HepG2 (cell line): ENCODE measurements around the gene AZU1. TPM values are rescaled to one million over a fixed set of nuclear protein-coding genes. Genes with fewer than 3 reads are reported as not detected.

Source experiments
- ATAC-seq: fragments of 200-7000 bp; cut with Tn5 transposase; 3 replicates; pipeline ENCODE4 v1.9.1; 2020; ENCODE audit warnings: mild to moderate bottlenecking, moderate library complexity
- BruUV-seq: library from RNA; stranded (reverse); fragments of 400-500 nt; replicated peaks from 2 replicates; lab custom pipeline; 2021; lab: Mats Ljungman, UMichigan
- CTCF ChIA-PET: fragments of 300-600 bp; formaldehyde crosslinking; extraction: SDS; loops from one replicate; lab custom pipeline; 2021; ENCODE audit warnings: low total read pairs, inconsistent platforms, low intra/inter-chr PET ratio; lab: Yijun Ruan, JAX
- POLR2A ChIA-PET: fragments of 350-600 bp; sonication (Branson Sonifier 250); formaldehyde crosslinking; loops from one replicate; lab custom pipeline; 2020; ENCODE audit warnings: antibody characterized with exemption, inconsistent platforms; lab: Yijun Ruan, JAX
- DNase-seq: peaks from one replicate; pipeline ENCODE4 v3.0.0-alpha.2; 2015; ENCODE audit warnings: low spot score
- FAIRE-seq: peaks from 3 replicates; lab custom pipeline; 2011; peaks lifted over from hg19 to GRCh38; lab: Jason Lieb, UNC
- H2AFZ ChIP-seq: one replicate; pipeline ENCODE4 v1.6.1; 2011; ENCODE audit warnings: low read length, inconsistent platforms
- H3K27ac ChIP-seq: fragments of 300-600 bp; 3 replicates; pipeline ENCODE4 v1.8.0; 2011; ENCODE audit warnings: mixed run types, mild to moderate bottlenecking, mixed read lengths, low read length, inconsistent platforms; ENCODE audit not compliant: insufficient read depth; ENCODE audit errors: extremely low read length
- H3K27me3 ChIP-seq, 2 experiments: fragments of 200-600 bp in 1 of 2; 2 replicates in 1 of 2; 3 replicates in 1 of 2; pipeline versions ENCODE4 v1.6.0 to v1.8.0; 2011; ENCODE audit warnings: low read length in 2 of 2, mild to moderate bottlenecking in 2 of 2, moderate library complexity in 2 of 2, inconsistent platforms in 1 of 2; ENCODE audit not compliant: insufficient read depth in 2 of 2, control insufficient read depth in 1 of 2
- H3K36me3 ChIP-seq, 2 experiments: fragments of 200-600 bp in 1 of 2; replicated peaks in 1 of 2; 2 replicates in 1 of 2; 3 replicates in 1 of 2; pipeline versions ENCODE4 v1.5.1 to v1.8.0; 2011; ENCODE audit warnings: low read length in 2 of 2, inconsistent platforms in 1 of 2; ENCODE audit not compliant: insufficient read depth in 2 of 2, control insufficient read depth in 1 of 2
- H3K4me1 ChIP-seq: 2 replicates; pipeline ENCODE4 v1.5.1; 2012; ENCODE audit warnings: low read length, inconsistent platforms; ENCODE audit not compliant: insufficient read depth
- H3K4me2 ChIP-seq: 2 replicates; pipeline ENCODE4 v1.6.0; 2011; ENCODE audit warnings: low read depth, low read length, inconsistent platforms
- H3K4me3 ChIP-seq, 3 experiments: fragments of 200-600 bp in 1 of 3; sonication (generic), shearing (Covaris generic) in 1 of 3; replicated peaks in 1 of 3; 2 replicates each; pipeline ENCODE4 v1.5.1; 2011 to 2016; ENCODE audit warnings: low read length in 3 of 3, inconsistent platforms in 2 of 3, low read depth in 2 of 3, mild to moderate bottlenecking in 2 of 3, control low read depth in 1 of 3, mixed read lengths in 1 of 3; ENCODE audit not compliant: insufficient read depth in 1 of 3
- H3K79me2 ChIP-seq: one replicate; pipeline ENCODE4 v1.6.1; 2011; ENCODE audit warnings: low read length, inconsistent platforms; ENCODE audit not compliant: insufficient read depth
- H3K9ac ChIP-seq: 2 replicates; pipeline ENCODE4 v1.6.0; 2011; ENCODE audit warnings: mild to moderate bottlenecking, low read depth, low read length, inconsistent platforms; ENCODE audit not compliant: insufficient read depth
- H3K9me3 ChIP-seq: 2 replicates; pipeline ENCODE4 v1.5.1; 2012; ENCODE audit warnings: mild to moderate bottlenecking, low read length
- H4K20me1 ChIP-seq: 2 replicates; pipeline ENCODE4 v1.6.0; 2011; ENCODE audit warnings: inconsistent platforms, mild to moderate bottlenecking, low read length, moderate library complexity; ENCODE audit not compliant: insufficient read depth
- AGO2 ChIP-seq: fragments of 200-400 bp; formaldehyde crosslinking; optimal IDR thresholded peaks from 2 replicates; pipeline ENCODE3; 2017; ENCODE audit warnings: mild to moderate bottlenecking, low read depth, low read length, moderate library complexity
- CCDC6 ChIP-seq: sonication (generic); formaldehyde crosslinking; IDR thresholded peaks from 2 replicates; pipeline ENCODE4 v1.8.1; 2022; ENCODE audit warnings: mild to moderate bottlenecking, missing genetic modification reagents, moderate library complexity
- HDAC1 ChIP-seq: sonication (generic); formaldehyde crosslinking; IDR thresholded peaks from 2 replicates; pipeline ENCODE4 v1.5.1; 2020; ENCODE audit warnings: mild to moderate bottlenecking, missing genetic modification reagents
- HNRNPLL ChIP-seq: fragments of 200-400 bp; formaldehyde crosslinking; IDR thresholded peaks from 2 replicates; pipeline ENCODE4 v1.6.1; 2017; ENCODE audit warnings: mild to moderate bottlenecking, low read depth, low read length; ENCODE audit not compliant: poor library complexity, severe bottlenecking
- KMT2A ChIP-seq: sonication (generic); formaldehyde crosslinking; IDR thresholded peaks from 2 replicates; pipeline ENCODE4 v1.4.0; 2020; ENCODE audit warnings: missing genetic modification reagents
- MXI1 ChIP-seq: IDR thresholded peaks from 3 replicates; pipeline ENCODE4 v1.6.1; 2012; ENCODE audit warnings: low read depth, low read length, inconsistent platforms, borderline replicate concordance
- POLR2G ChIP-seq: fragments of 200-400 bp; formaldehyde crosslinking; IDR thresholded peaks from 2 replicates; pipeline ENCODE4 v1.6.1; 2018; ENCODE audit warnings: mild to moderate bottlenecking, low read depth, low read length, moderate library complexity
- TMF1 ChIP-seq: sonication (generic); formaldehyde crosslinking; IDR thresholded peaks from 2 replicates; pipeline ENCODE4 v1.8.1; 2022; ENCODE audit warnings: low read depth, missing genetic modification reagents
- ZFX ChIP-seq: sonication (generic); formaldehyde crosslinking; IDR thresholded peaks from 2 replicates; pipeline ENCODE4 v1.4.0; 2020; ENCODE audit warnings: mild to moderate bottlenecking, low read depth, missing genetic modification reagents, moderate library complexity
- ZNF552 ChIP-seq: sonication (generic); formaldehyde crosslinking; IDR thresholded peaks from 2 replicates; pipeline ENCODE4 v1.9.0; 2022; ENCODE audit warnings: missing genetic modification reagents, mild to moderate bottlenecking, borderline replicate concordance
- ZNF598 ChIP-seq: sonication (generic); formaldehyde crosslinking; IDR thresholded peaks from 2 replicates; pipeline ENCODE4 v1.5.1; 2020; ENCODE audit warnings: mild to moderate bottlenecking, missing genetic modification reagents, borderline replicate concordance
- ZNF724P ChIP-seq: sonication (generic); formaldehyde crosslinking; IDR thresholded peaks from 2 replicates; pipeline ENCODE4 v1.8.0; 2022; ENCODE audit warnings: missing genetic modification reagents, borderline replicate concordance
- ZNF777 ChIP-seq: sonication (generic); formaldehyde crosslinking; IDR thresholded peaks from 2 replicates; pipeline ENCODE4 v1.4.0; 2020; ENCODE audit warnings: missing genetic modification reagents
- WGBS: methylation state at CpG from one replicate; pipeline ENCODE4 v1.1.6; 2017; ENCODE audit warnings: low lambda C conversion rate; 5-methylcytosine and 5-hydroxymethylcytosine counted together
- in situ Hi-C: cut with HindIII; loops from 2 replicates; pipeline ENCODE4 v1.10.0; 2017; ENCODE audit warnings: low pct_unique_long_range_greater_than_20kb; ENCODE audit not compliant: extremely low pct_ligation_motif_present
- intact Hi-C: fragments of 100-400 bp; cut with micrococcal nuclease; formaldehyde crosslinking; loops from one replicate; pipeline ENCODE4 v1.10.0; 2022; ENCODE audit not compliant: unreplicated experiment
- polyA plus RNA-seq, 8 experiments: library from polyadenylated mRNA; depleted of rRNA in 3 of 8; stranded (reverse) in 7 of 8; unstranded in 1 of 8; fragments of >200 nt; fragmentation: Illumina TruSeq in 4 of 8; extraction: Trizol in 4 of 8; gene quantifications; 2 replicates each; pipeline versions ENCODE4 v1.2.1 to v1.2.3, GENCODE V29; 2011 to 2016; ENCODE audit warnings: low read depth in 4 of 8, missing spikeins in 1 of 8, mixed read lengths in 1 of 8; ENCODE audit not compliant: insufficient read depth in 1 of 8
- total RNA-seq, 5 experiments: library from RNA; depleted of rRNA; stranded (reverse); fragments of >200 nt; fragmentation: Illumina TruSeq; extraction: Trizol; gene quantifications; 2 replicates each; pipeline ENCODE4 v1.2.3, GENCODE V29; 2016; ENCODE audit warnings: low read depth in 1 of 5
- TF ChIP-seq, protein P1 (sequence below): sonication (generic); formaldehyde crosslinking; IDR thresholded peaks from 2 replicates; pipeline ENCODE4 v1.4.0; 2020; ENCODE audit warnings: missing genetic modification reagents
- TF ChIP-seq, protein P2 (sequence below): sonication (generic); formaldehyde crosslinking; conservative IDR thresholded peaks from 2 replicates; pipeline ENCODE4 v1.4.0; 2020; ENCODE audit warnings: missing genetic modification reagents
- TF ChIP-seq, protein P3 (sequence below): sonication (generic); formaldehyde crosslinking; IDR thresholded peaks from 2 replicates; pipeline ENCODE4 v1.4.0; 2020; ENCODE audit warnings: missing genetic modification reagents
- TF ChIP-seq, protein P4 (sequence below): IDR thresholded peaks from 2 replicates; pipeline ENCODE4 v1.6.1; 2012; ENCODE audit warnings: inconsistent platforms

Gene AZU1
- total and polyA plus RNA-seq, 2 of the 13 experiments (the other 11 are each of a cell fraction or from before 2014, with no cell fraction given) = not detected

DNA sequence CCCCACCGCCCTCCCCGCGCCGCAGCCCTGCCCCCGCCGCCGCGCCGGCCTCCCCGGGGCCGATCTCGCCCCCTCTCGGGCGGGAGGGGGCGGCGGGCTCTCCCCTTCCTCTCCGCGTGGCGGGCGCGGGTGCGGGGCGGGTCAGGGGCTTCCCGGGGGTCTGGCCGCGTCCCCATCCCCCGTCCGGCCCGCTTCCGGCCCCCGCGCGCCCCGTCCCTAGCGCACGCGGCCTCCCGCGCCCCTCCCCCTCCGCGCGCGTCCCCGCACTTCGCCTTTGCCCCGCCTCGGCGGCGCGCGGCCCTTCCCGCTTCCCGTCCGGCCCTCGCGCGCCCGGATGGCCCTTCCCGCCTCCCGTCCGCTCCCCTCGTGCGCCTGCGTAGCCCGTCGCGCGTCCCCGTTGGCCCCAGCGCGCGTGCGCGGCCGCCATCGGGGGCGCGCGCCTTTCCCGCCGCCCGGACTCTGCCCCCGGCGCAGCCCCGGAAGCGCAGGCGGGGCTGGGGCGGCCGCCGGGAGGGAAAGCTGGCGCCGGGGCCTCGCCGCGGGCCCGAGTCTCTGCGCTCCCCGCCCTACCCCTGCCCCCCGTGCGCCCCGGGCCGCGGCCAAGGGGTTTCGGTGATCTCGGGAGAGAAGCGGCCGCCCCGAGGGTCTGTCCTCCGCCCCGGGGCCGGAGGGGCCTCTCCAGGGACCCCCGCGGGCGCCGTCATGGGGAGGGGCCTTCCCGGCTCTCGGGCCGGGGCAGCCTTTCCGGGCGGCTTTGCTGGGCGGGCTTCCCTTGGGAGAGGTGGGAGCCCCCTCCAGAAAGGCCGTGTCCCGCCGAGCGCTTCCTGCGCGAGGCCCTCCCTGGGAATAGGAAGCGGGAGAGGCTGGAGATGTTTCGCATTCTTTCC is 29.9 kb upstream of the AZU1 start:
- WGBS = 3% methylated on average over 26 of the region's 129 CpGs
- FAIRE-seq = no peak
- H3K27me3 ChIP-seq = no peaks in the 10 kb centered on the region; a peak in 1 of 5 replicates
- peak; percentile 78 for DNase-seq
- ChIA-PET CTCF (no interaction called here), POLR2A (interaction anchor here (0.7 to 2.6 kb wide), 12 partner anchors 9 to 228 kb away, joined by 3 to 16 read pairs (median 6); partner anchors contain the start of genes CNN2 and WDR18)
- peaks cover 47% of the 10 kb centered on the region for H4K20me1 ChIP-seq
- peak overlapping the region; percentile 99 for H3K9ac ChIP-seq
- H2AFZ ChIP-seq = no peak overlapping the region
- peaks cover 13 to 27% of the 10 kb centered on the region in 2 experiments; a peak in 4 of 5 replicates for H3K36me3 ChIP-seq
- peak overlapping the region; percentile 97 for H3K27ac ChIP-seq
- H3K4me2 ChIP-seq = peak overlapping the region; percentile 89
- in situ Hi-C loops = no loop called here
- BruUV-seq = no TSS peak
- ATAC-seq = peak; percentile 10; the same call in 2 of the 3 replicates
- no peaks in the 10 kb centered on the region for H3K9me3 ChIP-seq
- peaks cover 68% of the 10 kb centered on the region for H3K4me1 ChIP-seq
- H3K4me3 ChIP-seq = peak overlapping the region; percentile 85 to 96 (median 96)
- H3K79me2 ChIP-seq = peaks cover 49% of the 10 kb centered on the region
- intact Hi-C loops = loop anchor here (2.0 kb wide), 1 partner anchor 27 kb away; no protein-coding TSS in a partner anchor
- TF ChIP-seq, protein P1, sequence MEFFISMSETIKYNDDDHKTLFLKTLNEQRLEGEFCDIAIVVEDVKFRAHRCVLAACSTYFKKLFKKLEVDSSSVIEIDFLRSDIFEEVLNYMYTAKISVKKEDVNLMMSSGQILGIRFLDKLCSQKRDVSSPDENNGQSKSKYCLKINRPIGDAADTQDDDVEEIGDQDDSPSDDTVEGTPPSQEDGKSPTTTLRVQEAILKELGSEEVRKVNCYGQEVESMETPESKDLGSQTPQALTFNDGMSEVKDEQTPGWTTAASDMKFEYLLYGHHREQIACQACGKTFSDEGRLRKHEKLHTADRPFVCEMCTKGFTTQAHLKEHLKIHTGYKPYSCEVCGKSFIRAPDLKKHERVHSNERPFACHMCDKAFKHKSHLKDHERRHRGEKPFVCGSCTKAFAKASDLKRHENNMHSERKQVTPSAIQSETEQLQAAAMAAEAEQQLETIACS (CRISPR knock-in tag) = peak; percentile 93
- TF ChIP-seq, protein P2, sequence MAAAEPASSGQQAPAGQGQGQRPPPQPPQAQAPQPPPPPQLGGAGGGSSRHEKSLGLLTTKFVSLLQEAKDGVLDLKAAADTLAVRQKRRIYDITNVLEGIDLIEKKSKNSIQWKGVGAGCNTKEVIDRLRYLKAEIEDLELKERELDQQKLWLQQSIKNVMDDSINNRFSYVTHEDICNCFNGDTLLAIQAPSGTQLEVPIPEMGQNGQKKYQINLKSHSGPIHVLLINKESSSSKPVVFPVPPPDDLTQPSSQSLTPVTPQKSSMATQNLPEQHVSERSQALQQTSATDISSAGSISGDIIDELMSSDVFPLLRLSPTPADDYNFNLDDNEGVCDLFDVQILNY = peak; percentile 87
- peak; percentile 22; the same call in 1 of the 2 replicates for TF ChIP-seq POLR2G
- no peak for TF ChIP-seq ZNF724P (CRISPR knock-in tag)
- TF ChIP-seq CCDC6 = peak; percentile 76
- TF ChIP-seq HDAC1 (CRISPR knock-in tag) = 0 out of 2 replicates have a peak, but pooled peaks have one; percentile 26
- TF ChIP-seq, protein P3, sequence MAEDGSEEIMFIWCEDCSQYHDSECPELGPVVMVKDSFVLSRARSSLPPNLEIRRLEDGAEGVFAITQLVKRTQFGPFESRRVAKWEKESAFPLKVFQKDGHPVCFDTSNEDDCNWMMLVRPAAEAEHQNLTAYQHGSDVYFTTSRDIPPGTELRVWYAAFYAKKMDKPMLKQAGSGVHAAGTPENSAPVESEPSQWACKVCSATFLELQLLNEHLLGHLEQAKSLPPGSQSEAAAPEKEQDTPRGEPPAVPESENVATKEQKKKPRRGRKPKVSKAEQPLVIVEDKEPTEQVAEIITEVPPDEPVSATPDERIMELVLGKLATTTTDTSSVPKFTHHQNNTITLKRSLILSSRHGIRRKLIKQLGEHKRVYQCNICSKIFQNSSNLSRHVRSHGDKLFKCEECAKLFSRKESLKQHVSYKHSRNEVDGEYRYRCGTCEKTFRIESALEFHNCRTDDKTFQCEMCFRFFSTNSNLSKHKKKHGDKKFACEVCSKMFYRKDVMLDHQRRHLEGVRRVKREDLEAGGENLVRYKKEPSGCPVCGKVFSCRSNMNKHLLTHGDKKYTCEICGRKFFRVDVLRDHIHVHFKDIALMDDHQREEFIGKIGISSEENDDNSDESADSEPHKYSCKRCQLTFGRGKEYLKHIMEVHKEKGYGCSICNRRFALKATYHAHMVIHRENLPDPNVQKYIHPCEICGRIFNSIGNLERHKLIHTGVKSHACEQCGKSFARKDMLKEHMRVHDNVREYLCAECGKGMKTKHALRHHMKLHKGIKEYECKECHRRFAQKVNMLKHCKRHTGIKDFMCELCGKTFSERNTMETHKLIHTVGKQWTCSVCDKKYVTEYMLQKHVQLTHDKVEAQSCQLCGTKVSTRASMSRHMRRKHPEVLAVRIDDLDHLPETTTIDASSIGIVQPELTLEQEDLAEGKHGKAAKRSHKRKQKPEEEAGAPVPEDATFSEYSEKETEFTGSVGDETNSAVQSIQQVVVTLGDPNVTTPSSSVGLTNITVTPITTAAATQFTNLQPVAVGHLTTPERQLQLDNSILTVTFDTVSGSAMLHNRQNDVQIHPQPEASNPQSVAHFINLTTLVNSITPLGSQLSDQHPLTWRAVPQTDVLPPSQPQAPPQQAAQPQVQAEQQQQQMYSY (CRISPR knock-in tag) = 0 out of 2 replicates have a peak, but pooled peaks have one; percentile 37
- peak; percentile 94 for TF ChIP-seq AGO2
- peak; percentile 62; the same call in 1 of the 2 replicates for TF ChIP-seq TMF1
- TF ChIP-seq MXI1 = peak; percentile 47; the same call in 1 of the 3 replicates
- 0 out of 2 replicates have a peak, but pooled peaks have one; percentile 9 for TF ChIP-seq ZNF777 (CRISPR knock-in tag)
- TF ChIP-seq, protein P4, sequence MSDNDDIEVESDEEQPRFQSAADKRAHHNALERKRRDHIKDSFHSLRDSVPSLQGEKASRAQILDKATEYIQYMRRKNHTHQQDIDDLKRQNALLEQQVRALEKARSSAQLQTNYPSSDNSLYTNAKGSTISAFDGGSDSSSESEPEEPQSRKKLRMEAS = peak; percentile 83
- no peak for TF ChIP-seq KMT2A (CRISPR knock-in tag)
- TF ChIP-seq ZFX = peak; percentile 28
- TF ChIP-seq ZNF598 (CRISPR knock-in tag) = 0 out of 2 replicates have a peak, but pooled peaks have one; percentile 28
- no peak for TF ChIP-seq ZNF552 (CRISPR knock-in tag)
- peak; percentile 19 for TF ChIP-seq HNRNPLL
